GM18502 (cell line): ENCODE data around the gene HCRTR1.

Experiments used
- ATAC-seq: cut with Tn5 transposase; IDR thresholded peaks from one replicate; pipeline ENCODE4 v1.9.1; 2021; ENCODE audit warnings: mild to moderate bottlenecking; ENCODE audit not compliant: unreplicated experiment, poor library complexity

Gene HCRTR1

DNA sequence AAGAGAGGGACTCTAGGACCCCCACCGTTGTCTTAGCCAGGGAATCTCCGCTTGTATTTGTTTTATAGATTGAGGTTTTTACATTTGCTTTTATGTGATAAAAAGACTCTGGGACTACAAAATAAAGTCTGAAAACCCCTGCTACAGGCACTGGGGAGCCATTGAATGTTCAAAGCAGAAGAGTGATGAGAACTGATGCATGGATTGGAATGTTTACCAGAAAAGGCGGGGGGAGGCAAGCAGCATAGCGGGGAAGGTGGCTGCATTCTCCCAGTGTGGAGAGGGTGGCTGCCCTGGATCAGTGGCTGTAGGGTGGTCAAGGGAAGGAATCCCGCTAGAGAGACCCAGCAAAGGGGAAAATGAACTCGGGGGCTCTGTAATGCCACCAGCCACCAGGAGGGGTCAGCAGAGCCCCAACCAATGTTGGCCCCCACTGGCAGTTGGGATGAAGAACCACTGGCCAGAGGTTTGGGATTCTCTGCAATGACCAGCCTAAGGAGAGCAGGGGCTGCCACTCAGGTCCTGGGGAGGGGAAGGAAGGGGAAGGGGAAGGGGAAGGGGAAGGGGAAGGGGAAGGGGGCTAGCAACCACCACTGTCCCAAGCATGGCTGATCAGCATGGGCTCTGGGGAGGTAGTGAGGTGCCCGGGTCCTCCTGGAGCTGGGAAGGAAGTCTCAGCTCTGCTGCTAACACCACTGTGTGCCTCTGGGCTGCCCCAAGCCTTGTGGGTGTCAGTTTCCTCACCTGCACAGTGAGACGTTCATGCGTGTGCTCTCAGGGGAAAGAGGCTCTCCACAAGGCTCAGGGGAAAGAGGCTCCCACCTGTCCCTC is 46.3 kb downstream of the HCRTR1 start:
- ATAC-seq: no peak

- no peak for ATAC-seq
Observed at GRCh38 chr1:31664528-31664927, 47.0 kb downstream of the HCRTR1 start.

- ATAC-seq: no peak
Observed at GRCh38 chr1:31665234-31665878, 47.9 kb downstream of the HCRTR1 start.

- ATAC-seq: no peak
Observed at GRCh38 chr1:31666263-31666963, 48.9 kb downstream of the HCRTR1 start.

GRCh38 chr1:31667065-31667785 is 49.7 kb downstream of the HCRTR1 start:
- ATAC-seq: no peak

- no peak for ATAC-seq
Observed at GRCh38 chr1:31668303-31668883, 50.9 kb downstream of the HCRTR1 start.

GRCh38 chr1:31669433-31669785 is 51.9 kb downstream of the HCRTR1 start:
- no peak for ATAC-seq

DNA sequence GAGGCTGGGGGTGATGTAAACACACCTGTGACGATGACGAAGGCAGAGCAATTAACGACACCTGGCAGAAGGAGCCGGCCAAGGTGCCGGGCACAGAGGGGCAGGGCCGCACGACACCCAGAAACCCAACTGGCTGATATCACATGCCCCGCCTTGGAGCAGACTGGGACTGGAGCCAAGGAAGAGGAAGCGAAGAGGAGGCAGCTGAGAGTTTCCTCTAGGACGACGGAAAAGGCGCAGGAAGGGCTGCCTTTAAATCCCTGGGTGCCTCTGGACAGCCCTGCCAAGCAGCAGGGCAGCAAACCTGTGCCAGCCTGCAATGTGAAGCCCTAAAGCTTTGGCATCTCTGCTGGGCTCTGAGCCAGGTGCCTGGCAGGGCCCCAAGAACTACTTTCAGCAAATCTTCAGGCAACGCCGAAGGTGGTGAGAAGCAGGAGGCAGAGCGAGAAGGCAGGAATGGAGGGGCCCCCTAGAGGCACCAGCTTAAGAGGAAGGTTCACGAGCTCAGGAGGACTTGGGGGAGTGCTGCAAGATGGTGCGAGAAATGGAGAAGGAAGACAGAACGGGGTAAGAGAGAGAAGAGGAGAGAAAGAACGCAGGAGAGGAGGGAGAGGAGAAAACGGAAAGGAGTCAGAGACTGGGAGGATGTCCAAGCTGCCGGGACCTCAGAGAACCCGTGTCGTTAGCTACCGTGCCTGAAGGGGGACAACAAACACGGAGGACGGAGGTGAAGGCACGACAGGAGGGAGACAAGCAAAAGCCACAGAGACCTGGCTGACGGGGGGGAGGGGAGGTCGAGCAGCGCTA is 52.5 kb downstream of the HCRTR1 start:
- ATAC-seq: no peak

GRCh38 chr1:31670593-31670964 is 53.1 kb downstream of the HCRTR1 start:
- no peak for ATAC-seq

GRCh38 chr1:31671147-31671546 is 53.7 kb downstream of the HCRTR1 start:
- no peak for ATAC-seq

- no peak for ATAC-seq
Observed at GRCh38 chr1:31671561-31672201, 54.2 kb downstream of the HCRTR1 start.

DNA sequence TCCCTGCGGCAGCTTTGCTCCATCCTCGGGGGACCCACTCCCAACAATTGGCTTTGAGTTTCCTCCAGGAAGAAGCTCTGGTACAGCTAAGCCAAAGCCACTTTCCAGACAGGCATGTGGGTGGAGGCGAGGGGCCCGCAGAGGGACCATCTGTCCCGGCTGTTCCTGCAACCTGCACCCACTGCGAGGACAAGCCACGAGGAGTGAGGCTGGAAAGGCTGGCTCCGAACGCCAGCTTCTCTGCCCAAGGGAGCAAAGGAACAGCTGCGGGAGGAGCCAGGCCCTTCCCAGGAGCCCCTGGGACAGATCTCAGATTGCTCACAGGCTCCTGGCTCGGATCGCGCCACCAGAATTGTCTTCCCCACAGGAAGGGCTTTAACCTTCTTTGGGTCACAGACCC is 55.5 kb downstream of the HCRTR1 start:
- no peak for ATAC-seq

DNA sequence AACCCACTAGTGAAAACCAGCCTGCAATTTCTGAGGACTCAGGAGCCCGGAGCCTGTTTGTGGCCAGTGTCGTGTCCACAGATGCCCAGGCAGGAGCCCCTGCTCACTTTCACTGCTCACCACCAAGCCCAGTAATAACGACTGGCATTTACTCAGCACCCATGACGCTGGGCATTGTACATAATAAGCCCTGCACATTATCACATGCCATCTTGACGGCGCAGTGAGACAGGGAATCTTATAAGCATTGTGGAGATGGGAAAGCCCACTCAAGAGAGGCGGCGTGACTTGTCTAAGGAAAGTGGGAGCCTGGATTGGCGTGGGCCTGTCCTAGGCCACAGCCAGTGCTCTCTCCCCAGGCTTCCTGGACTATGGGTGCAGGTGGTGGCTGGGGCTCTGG is 55.9 kb downstream of the HCRTR1 start:
- no peak for ATAC-seq

GRCh38 chr1:31674626-31675025 is 57.1 kb downstream of the HCRTR1 start:
- no peak for ATAC-seq

DNA sequence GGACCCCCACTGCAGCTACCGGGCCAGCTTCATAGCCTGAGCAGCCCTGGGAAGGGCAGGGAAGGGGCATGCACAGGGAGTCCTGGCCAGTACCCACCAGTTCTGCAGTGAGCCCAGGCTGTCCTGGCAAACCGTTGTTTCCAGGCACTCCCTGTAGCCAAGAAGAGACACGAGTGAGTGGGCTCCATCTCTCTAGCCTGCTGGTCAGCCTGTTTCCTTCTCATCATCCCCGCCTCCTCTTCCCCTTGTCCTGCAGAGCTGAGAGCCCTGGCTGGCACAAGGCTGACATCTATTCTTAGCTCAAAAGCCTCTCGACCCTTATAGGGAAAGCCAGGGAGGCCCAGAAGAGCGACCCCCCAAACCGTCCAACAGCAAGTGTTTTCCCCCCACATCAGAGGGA is 57.7 kb downstream of the HCRTR1 start:
- no peak for ATAC-seq

DNA sequence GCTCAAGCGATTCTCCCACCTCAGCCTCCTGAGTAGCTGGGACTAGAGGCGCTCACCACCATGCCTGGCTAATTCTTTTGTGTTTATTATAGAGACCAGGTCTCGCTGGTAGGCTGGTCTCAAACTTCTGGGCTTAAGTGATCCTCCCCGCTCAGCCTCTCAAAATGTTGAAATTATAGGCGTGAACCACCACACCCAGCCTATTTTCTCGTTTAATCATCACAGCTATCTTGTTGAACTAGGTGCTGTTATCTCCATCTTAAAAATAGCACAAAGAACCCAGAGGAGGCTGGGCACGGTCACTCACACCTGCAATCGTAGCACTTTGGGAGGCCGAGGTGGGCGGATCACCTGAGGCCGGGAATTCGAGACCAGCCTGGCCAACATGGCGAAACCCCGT is 58.3 kb downstream of the HCRTR1 start:
- ATAC-seq: no peak
